ENCODE data around the gene VIPR1.

VIPR1 gene

GRCh38 chr3:42544492-42545283 is 42.2 kb downstream of the VIPR1 start:
- no peak for DNase-seq (ENCODE audit: low spot score)
- in situ Hi-C loops (cut with MboI; ENCODE audit: low pct_unique_long_range_greater_than_20kb, low sequenced_read_pairs, unreplicated experiment): no loop called here
- TF ChIP-seq, protein P1, sequence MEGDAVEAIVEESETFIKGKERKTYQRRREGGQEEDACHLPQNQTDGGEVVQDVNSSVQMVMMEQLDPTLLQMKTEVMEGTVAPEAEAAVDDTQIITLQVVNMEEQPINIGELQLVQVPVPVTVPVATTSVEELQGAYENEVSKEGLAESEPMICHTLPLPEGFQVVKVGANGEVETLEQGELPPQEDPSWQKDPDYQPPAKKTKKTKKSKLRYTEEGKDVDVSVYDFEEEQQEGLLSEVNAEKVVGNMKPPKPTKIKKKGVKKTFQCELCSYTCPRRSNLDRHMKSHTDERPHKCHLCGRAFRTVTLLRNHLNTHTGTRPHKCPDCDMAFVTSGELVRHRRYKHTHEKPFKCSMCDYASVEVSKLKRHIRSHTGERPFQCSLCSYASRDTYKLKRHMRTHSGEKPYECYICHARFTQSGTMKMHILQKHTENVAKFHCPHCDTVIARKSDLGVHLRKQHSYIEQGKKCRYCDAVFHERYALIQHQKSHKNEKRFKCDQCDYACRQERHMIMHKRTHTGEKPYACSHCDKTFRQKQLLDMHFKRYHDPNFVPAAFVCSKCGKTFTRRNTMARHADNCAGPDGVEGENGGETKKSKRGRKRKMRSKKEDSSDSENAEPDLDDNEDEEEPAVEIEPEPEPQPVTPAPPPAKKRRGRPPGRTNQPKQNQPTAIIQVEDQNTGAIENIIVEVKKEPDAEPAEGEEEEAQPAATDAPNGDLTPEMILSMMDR (IDR thresholded peaks at IDR 0.05; ENCODE audit: extremely low read depth, insufficient read depth, missing control alignments): no peak

GRCh38 chr3:42545284-42545900 is 42.9 kb downstream of the VIPR1 start:
- DNase-seq (ENCODE audit: low spot score): no peak
- TF ChIP-seq, protein P1 (IDR thresholded peaks at IDR 0.05; ENCODE audit: extremely low read depth, insufficient read depth, missing control alignments): no peak
- in situ Hi-C loops (cut with MboI; ENCODE audit: low pct_unique_long_range_greater_than_20kb, low sequenced_read_pairs, unreplicated experiment): no loop called here

DNA sequence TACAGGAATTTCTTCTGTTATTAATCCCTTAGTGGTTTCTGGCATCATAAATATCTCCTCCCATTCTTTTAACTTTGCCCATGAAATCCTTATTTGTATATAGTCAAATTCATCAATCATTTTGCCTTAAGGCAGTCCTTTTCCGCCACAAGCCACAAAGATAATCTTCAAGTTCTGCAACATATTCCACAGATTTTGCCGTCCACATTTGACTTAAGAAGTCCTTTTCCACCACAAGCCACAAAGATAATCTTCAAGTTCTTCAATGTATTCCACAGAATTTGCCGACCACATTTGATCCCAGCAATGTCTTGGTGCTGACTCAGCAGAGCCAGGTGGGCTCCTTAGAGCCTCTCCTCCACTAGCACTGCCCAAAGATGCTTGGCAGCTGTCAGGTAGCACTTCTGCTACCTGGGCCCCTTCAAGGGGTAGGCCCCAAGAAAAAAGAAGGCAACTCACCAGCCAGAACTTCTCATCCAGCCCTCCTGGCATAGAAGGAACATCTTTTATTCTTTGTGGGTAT is 44.3 kb downstream of the VIPR1 start:
- in situ Hi-C loops (cut with MboI; ENCODE audit: low pct_unique_long_range_greater_than_20kb, low sequenced_read_pairs, unreplicated experiment): no loop called here
- TF ChIP-seq, protein P1 (IDR thresholded peaks at IDR 0.05; ENCODE audit: extremely low read depth, insufficient read depth, missing control alignments): no peak
- DNase-seq (ENCODE audit: low spot score): no peak

GRCh38 chr3:42547401-42547945 is 45.0 kb downstream of the VIPR1 start:
- DNase-seq (ENCODE audit: low spot score): peak; percentile 69

DNA sequence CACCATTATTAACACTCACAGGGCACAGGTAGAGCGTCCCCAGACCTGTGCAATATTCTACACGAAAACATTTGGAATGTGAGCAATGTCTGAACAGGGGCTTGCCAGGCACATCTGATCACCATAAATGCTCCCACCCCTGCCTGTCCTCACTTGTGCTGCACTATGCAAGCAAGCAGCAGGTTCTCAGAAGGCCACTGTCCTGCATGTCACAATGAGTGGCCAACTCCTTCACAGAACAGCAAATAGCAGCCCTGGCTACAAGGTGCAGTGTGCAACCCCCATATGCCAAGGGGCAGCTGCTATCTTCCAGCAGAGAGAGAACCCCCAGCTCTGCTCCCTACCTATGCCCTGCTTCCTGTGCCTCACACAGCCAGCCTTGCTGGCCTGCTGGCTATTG is 46.7 kb downstream of the VIPR1 start:
- no peak for DNase-seq (ENCODE audit: low spot score)
- in situ Hi-C loops (cut with MboI; ENCODE audit: low pct_unique_long_range_greater_than_20kb, low sequenced_read_pairs, unreplicated experiment): no loop called here
- TF ChIP-seq, protein P1 (IDR thresholded peaks at IDR 0.05; ENCODE audit: extremely low read depth, insufficient read depth, missing control alignments): no peak

More at GRCh38 chr3:42547401-42547945, 45.0 kb downstream of the VIPR1 start:
- in situ Hi-C loops (cut with MboI; ENCODE audit: low pct_unique_long_range_greater_than_20kb, low sequenced_read_pairs, unreplicated experiment): no loop called here
- TF ChIP-seq, protein P1 (IDR thresholded peaks at IDR 0.05; ENCODE audit: extremely low read depth, insufficient read depth, missing control alignments): peak; percentile 96

DNA sequence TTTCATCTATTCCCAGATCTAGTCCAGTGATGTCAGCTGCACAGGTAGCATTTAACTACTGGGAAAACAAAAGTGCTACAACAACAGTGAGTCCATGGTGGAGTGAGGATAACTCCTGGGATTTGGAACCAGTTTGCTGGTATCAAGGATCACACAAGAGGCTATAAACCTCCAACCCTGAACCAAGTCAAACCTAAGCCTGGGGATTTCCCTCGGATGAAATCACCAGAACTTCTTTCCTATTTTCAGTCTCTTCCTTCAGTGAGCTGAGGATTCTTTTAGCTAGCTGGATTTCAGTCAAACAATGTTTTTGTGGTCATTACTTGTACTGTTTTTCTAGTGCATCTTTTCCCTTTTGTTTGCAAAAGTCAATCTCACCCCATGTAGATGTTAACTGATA is 47.8 kb downstream of the VIPR1 start:
- DNase-seq (ENCODE audit: low spot score): no peak
- TF ChIP-seq, protein P1 (IDR thresholded peaks at IDR 0.05; ENCODE audit: extremely low read depth, insufficient read depth, missing control alignments): no peak
- in situ Hi-C loops (cut with MboI; ENCODE audit: low pct_unique_long_range_greater_than_20kb, low sequenced_read_pairs, unreplicated experiment): no loop called here
